GM12878 (cell line): ENCODE measurements around the gene UBC. TPM values are rescaled to one million over a fixed set of nuclear protein-coding genes. Genes with fewer than 3 reads are reported as not detected.
A peak's percentile ranks its signal among the peaks of the same experiment; 100 is the strongest.

Experiments used
- ATAC-seq: fragments of 200-7000 bp; cut with Tn5 transposase; 3 replicates; pipeline ENCODE4 v1.9.1; 2020; ENCODE audit warnings: mild to moderate bottlenecking, moderate library complexity
- BruUV-seq: library from RNA; stranded (reverse); fragments of 400-500 nt; replicated peaks from 2 replicates; lab custom pipeline; 2021; lab: Mats Ljungman, UMichigan
- CTCF ChIA-PET: fragments of 300-600 bp; sonication (Branson Sonifier 250); formaldehyde crosslinking; extraction: SDS; loops from one replicate; lab custom pipeline; 2021; ENCODE audit warnings: inconsistent platforms; lab: Yijun Ruan, JAX
- POLR2A ChIA-PET: fragments of 350-600 bp; formaldehyde crosslinking; extraction: SDS; loops from one replicate; lab custom pipeline; 2021; ENCODE audit warnings: inconsistent platforms; lab: Charles Lee
- RAD21 ChIA-PET: fragments of 300-600 bp; sonication (Branson Sonifier 250); formaldehyde crosslinking; loops from one replicate; lab custom pipeline; 2023; ENCODE audit warnings: antibody characterized with exemption; ENCODE audit not compliant: unreplicated experiment; lab: Charles Lee
- SMC1A ChIA-PET: fragments of 300-600 bp; sonication (Branson Sonifier 250); formaldehyde crosslinking; loops from one replicate; lab custom pipeline; 2023; ENCODE audit not compliant: unreplicated experiment, uncharacterized antibody; lab: Charles Lee
- DNase-seq: peaks from one replicate; pipeline ENCODE4 v3.0.0-alpha.2; 2011; ENCODE audit warnings: low read depth, low spot score
- FAIRE-seq: peaks from 3 replicates; lab custom pipeline; 2011; peaks lifted over from hg19 to GRCh38; lab: Jason Lieb, UNC
- H2AFZ ChIP-seq: 2 replicates; pipeline ENCODE4 v1.6.0; 2011; ENCODE audit warnings: low read depth, low read length, control low read depth; ENCODE audit not compliant: control insufficient read depth
- H3K27ac ChIP-seq: 2 replicates; pipeline ENCODE4 v1.5.1; 2011; ENCODE audit warnings: control low read depth; ENCODE audit not compliant: control insufficient read depth, insufficient read depth
- H3K27me3 ChIP-seq, 2 experiments: replicated peaks in 1 of 2; 2 replicates each; pipeline versions ENCODE4 v1.6.0 to v1.6.1; 2011; ENCODE audit warnings: low read length in 1 of 2; ENCODE audit not compliant: control insufficient read depth in 2 of 2, insufficient read depth in 2 of 2
- H3K36me3 ChIP-seq, 2 experiments: 2 replicates each; pipeline ENCODE4 v1.5.1; 2011; ENCODE audit warnings: low read length in 1 of 2; ENCODE audit not compliant: control insufficient read depth in 2 of 2, insufficient read depth in 2 of 2
- H3K4me1 ChIP-seq: 2 replicates; pipeline ENCODE4 v1.6.1; 2011; ENCODE audit warnings: mild to moderate bottlenecking, low read length, moderate library complexity, mixed read lengths; ENCODE audit not compliant: control insufficient read depth, insufficient read depth
- H3K4me2 ChIP-seq: 2 replicates; pipeline ENCODE4 v1.6.0; 2011; ENCODE audit warnings: control low read depth; ENCODE audit not compliant: control insufficient read depth, insufficient read depth
- H3K4me3 ChIP-seq: fragments of 200-600 bp; sonication (generic); 2 replicates; pipeline ENCODE4 v1.5.1; 2016
- H3K79me2 ChIP-seq: 2 replicates; pipeline ENCODE4 v1.6.0; 2011; ENCODE audit warnings: low read length; ENCODE audit not compliant: control insufficient read depth, insufficient read depth
- H3K9ac ChIP-seq: 2 replicates; pipeline ENCODE4 v1.8.0; 2011; ENCODE audit warnings: low read length, control low read depth, mixed read lengths; ENCODE audit not compliant: control insufficient read depth, insufficient read depth
- H3K9me3 ChIP-seq: replicated peaks from 3 replicates; pipeline ENCODE4 v1.5.1; 2011; ENCODE audit warnings: mild to moderate bottlenecking, low read length; ENCODE audit not compliant: control insufficient read depth, insufficient read depth
- H4K20me1 ChIP-seq: 2 replicates; pipeline ENCODE4 v1.6.0; 2011; ENCODE audit not compliant: control insufficient read depth, insufficient read depth
- BHLHE40 ChIP-seq, 2 experiments: fragments of 450-650 bp in 1 of 2; IDR thresholded peaks; 2 replicates each; pipeline ENCODE4 v1.6.1; 2011 to 2017; ENCODE audit warnings: low read depth in 2 of 2, borderline replicate concordance in 1 of 2, improper control_type of control experiment in 1 of 2, low read length in 1 of 2, mild to moderate bottlenecking in 1 of 2
- HDAC2 ChIP-seq: fragments of 200-600 bp; sonication (generic); IDR thresholded peaks from 2 replicates; pipeline ENCODE4 v1.6.1; 2017
- KDM1A ChIP-seq: fragments of 200-600 bp; sonication (generic); IDR thresholded peaks from 2 replicates; pipeline ENCODE4 v1.6.1; 2016; ENCODE audit warnings: borderline replicate concordance
- NFYB ChIP-seq: IDR thresholded peaks from 2 replicates; pipeline ENCODE4 v1.6.1; 2011; ENCODE audit warnings: low read depth, mild to moderate bottlenecking, low read length, improper control_type of control experiment, moderate library complexity; ENCODE audit not compliant: insufficient read depth
- NR2F1 ChIP-seq: fragments of 450-650 bp; conservative IDR thresholded peaks from 2 replicates; pipeline ENCODE4 v1.6.1; 2017; ENCODE audit warnings: mild to moderate bottlenecking
- POLR2A ChIP-seq: IDR thresholded peaks from 2 replicates; pipeline ENCODE4 v1.6.1; 2011; ENCODE audit warnings: low read depth, mild to moderate bottlenecking, low read length
- POLR2AphosphoS2 ChIP-seq: IDR thresholded peaks from 2 replicates; pipeline ENCODE4 v1.6.1; 2011; ENCODE audit warnings: low read depth, mild to moderate bottlenecking, low read length, improper control_type of control experiment, moderate library complexity
- SMC3 ChIP-seq: IDR thresholded peaks from 2 replicates; pipeline ENCODE4 v1.6.1; 2011; ENCODE audit warnings: low read length, improper control_type of control experiment, borderline replicate concordance
- STAT1 ChIP-seq: fragments of 450-650 bp; conservative IDR thresholded peaks from 2 replicates; pipeline ENCODE4 v1.6.1; 2014; ENCODE audit warnings: antibody characterized with exemption, mild to moderate bottlenecking
- WGBS: methylation state at CpG from one replicate; pipeline ENCODE4 v1.1.6; 2016; ENCODE audit warnings: low lambda C conversion rate; ENCODE audit not compliant: insufficient replicate concordance, insufficient coverage; ENCODE audit errors: missing lambda C conversion rate; 5-methylcytosine and 5-hydroxymethylcytosine counted together
- in situ Hi-C: fragments of 300-500 bp; cut with MboI; formaldehyde crosslinking; loops from 9 replicates; pipeline ENCODE4 v1.14.3; 2018; ENCODE audit warnings: mixed read lengths
- intact Hi-C: fragments of 100-400 bp; cut with micrococcal nuclease; formaldehyde crosslinking; loops from one replicate; pipeline ENCODE4 v1.14.2; 2022; ENCODE audit not compliant: unreplicated experiment
- polyA plus RNA-seq, 11 experiments: library from polyadenylated mRNA; depleted of rRNA in 4 of 11; unstranded in 6 of 11; stranded (reverse) in 5 of 11; fragments of >200 nt; fragmentation: Nextera tagmentation in 4 of 11; fragmentation: Illumina TruSeq in 1 of 11; extraction: Ambion mirVana in 4 of 11; extraction: Trizol in 1 of 11; gene quantifications; 1 replicate in 1 of 11; 2 replicates in 10 of 11; pipeline versions ENCODE4 v1.2.1 to v1.2.3, GENCODE V29; 2011 to 2016; ENCODE audit warnings: inconsistent platforms in 2 of 11, missing spikeins in 2 of 11, low read depth in 1 of 11
- total RNA-seq, 4 experiments: library from RNA; depleted of rRNA in 3 of 4; stranded (reverse); fragments of >200 nt in 3 of 4; fragmentation: Illumina TruSeq in 1 of 4; extraction: Trizol in 1 of 4; gene quantifications; 2 replicates each; pipeline versions ENCODE4 v1.2.1 to v1.2.3, GENCODE V29; 2013 to 2021
- TF ChIP-seq, protein P1 (sequence below): fragments of 450-650 bp; IDR thresholded peaks from 2 replicates; pipeline ENCODE4 v1.6.1; 2014; ENCODE audit warnings: mild to moderate bottlenecking

UBC gene
- total and polyA plus RNA-seq, 10 of the 15 experiments (the other 5 are each of a cell fraction or from before 2014, with no cell fraction given): 653 to 1,666 (median 874) TPM

- Histone ChIP-seq H2AFZ (no peak overlapping the region), H3K79me2 (no peaks in the 10 kb centered on the region), H3K4me3 (no peak overlapping the region), H3K9ac (no peak overlapping the region), H3K36me3 (peaks cover 0 to 19% of the 10 kb centered on the region in 2 experiments; a peak in 3 of 4 replicates), H3K4me1 (no peaks in the 10 kb centered on the region; the same call in 1 of the 2 replicates), H3K27ac (no peak overlapping the region), H3K27me3 (no peaks in the 10 kb centered on the region), H4K20me1 (no peaks in the 10 kb centered on the region), H3K9me3 (no peaks in the 10 kb centered on the region), H3K4me2 (no peak overlapping the region)
- TF ChIP-seq POLR2A (0 out of 2 replicates have a peak, but pooled peaks have one; percentile 26), POLR2AphosphoS2 (no peak), NFYB (no peak)
- in situ Hi-C loops (no loop called here), intact Hi-C loops (no loop called here)
- ChIA-PET RAD21 (no interaction called here), SMC1A (interaction anchor here (2.7 kb wide), 1 partner anchor 40 kb away, joined by 8 read pairs; no protein-coding TSS in a partner anchor), POLR2A (no interaction called here), CTCF (interaction anchor here (13.6 kb wide), 1 partner anchor 32 kb away, joined by 523 read pairs; the partner anchor contains the start of gene UBC)
- no peak for DNase-seq
- no peak for FAIRE-seq
- WGBS: 85% methylated on average over 10 of the region's 10 CpGs
- ATAC-seq: no peak
- BruUV-seq: no TSS peak
These were observed 32.0 kb upstream of the UBC start for GRCh38 chr12:124946447-124946793.

DNA sequence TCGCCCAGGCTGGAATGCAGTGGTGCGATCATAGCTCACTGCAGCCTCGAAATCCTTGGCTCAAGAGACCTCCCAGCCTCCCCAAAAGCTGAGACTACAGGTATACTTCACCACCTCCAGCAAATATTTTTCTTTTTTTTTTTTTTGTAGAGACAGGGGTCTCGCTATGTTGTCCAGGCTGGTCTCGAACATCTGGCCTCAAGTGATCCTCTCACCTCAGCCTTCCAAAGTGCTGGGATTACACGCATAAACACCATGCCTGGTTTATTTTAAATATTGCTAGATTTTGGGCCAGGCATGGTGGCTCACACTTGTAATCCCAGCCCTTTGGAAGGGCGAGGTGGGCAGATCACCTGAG lies 26.7 kb upstream of the UBC start:
- CTCF ChIA-PET: interaction anchor here (0.6 to 13.6 kb wide), 11 partner anchors 11 to 240 kb away, joined by 3 to 523 read pairs (median 5); partner anchors contain the start of genes BRI3BP and UBC
- H3K79me2 ChIP-seq: no peaks in the 10 kb centered on the region
- FAIRE-seq: no peak
- DNase-seq: no peak
- peak overlapping the region; percentile 68 for H3K4me3 ChIP-seq
- peaks cover 17% of the 10 kb centered on the region for H3K4me1 ChIP-seq
- no peak for ATAC-seq
- TF ChIP-seq HDAC2 (no peak), BHLHE40 (IDR thresholded peaks at IDR 0.05; ENCODE audit: borderline replicate concordance in 1 of 2, low read depth in 2 of 2, low read length in 1 of 2) (no peak), NR2F1 (0 out of 2 replicates have a peak, but pooled peaks have one; percentile 15), KDM1A (no peak), STAT1 (no peak), SMC3 (no peak)
- TF ChIP-seq, protein P1, sequence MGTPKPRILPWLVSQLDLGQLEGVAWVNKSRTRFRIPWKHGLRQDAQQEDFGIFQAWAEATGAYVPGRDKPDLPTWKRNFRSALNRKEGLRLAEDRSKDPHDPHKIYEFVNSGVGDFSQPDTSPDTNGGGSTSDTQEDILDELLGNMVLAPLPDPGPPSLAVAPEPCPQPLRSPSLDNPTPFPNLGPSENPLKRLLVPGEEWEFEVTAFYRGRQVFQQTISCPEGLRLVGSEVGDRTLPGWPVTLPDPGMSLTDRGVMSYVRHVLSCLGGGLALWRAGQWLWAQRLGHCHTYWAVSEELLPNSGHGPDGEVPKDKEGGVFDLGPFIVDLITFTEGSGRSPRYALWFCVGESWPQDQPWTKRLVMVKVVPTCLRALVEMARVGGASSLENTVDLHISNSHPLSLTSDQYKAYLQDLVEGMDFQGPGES: no peak
- peak overlapping the region; percentile 60; the same call in 1 of the 2 replicates for H3K9ac ChIP-seq
- H4K20me1 ChIP-seq: no peaks in the 10 kb centered on the region
- BruUV-seq: no TSS peak
- H3K36me3 ChIP-seq: peaks cover 0 to 1% of the 10 kb centered on the region in 2 experiments; a peak in 3 of 4 replicates
- peak overlapping the region; percentile 90 for H2AFZ ChIP-seq
- in situ Hi-C loops (no loop called here), intact Hi-C loops (no loop called here)
- peak overlapping the region; percentile 90 for H3K4me2 ChIP-seq
- SMC1A ChIA-PET: interaction anchor here (1.1 to 9.3 kb wide), 7 partner anchors 14 to 395 kb away, joined by 3 to 294 read pairs (median 40); partner anchors contain the start of gene UBC
- peak overlapping the region; percentile 97 for H3K27ac ChIP-seq
- 59% methylated on average over 5 of the region's 7 CpGs for WGBS
- no peaks in the 10 kb centered on the region for H3K9me3 ChIP-seq
- H3K27me3 ChIP-seq: no peaks in the 10 kb centered on the region
- RAD21 ChIA-PET: interaction anchor here (0.5 to 8.4 kb wide), 10 partner anchors 13 to 262 kb away, joined by 3 to 246 read pairs (median 8); partner anchors contain the start of genes BRI3BP and UBC
- POLR2A ChIA-PET: interaction anchor here (1.0 to 10.2 kb wide), 9 partner anchors 11 to 167 kb away, joined by 3 to 346 read pairs (median 7); partner anchors contain the start of genes BRI3BP and UBC
